HFFc6 (cell line): ENCODE results near the gene ZNF581. TPM values are rescaled to one million over a fixed set of nuclear protein-coding genes. Genes with fewer than 3 reads are reported as not detected.

Experiments used
- DNase-seq: peaks from one replicate; pipeline ENCODE4 v3.0.0-alpha.2; 2018
- H3K27ac Mint-ChIP-seq: 2 replicates; pipeline ENCODE4 v1.8.0; 2020; ENCODE audit warnings: mild to moderate bottlenecking, mixed read lengths
- H3K27me3 Mint-ChIP-seq: 2 replicates; pipeline ENCODE4 v1.8.0; 2021; ENCODE audit warnings: mild to moderate bottlenecking, moderate library complexity, mixed read lengths; ENCODE audit not compliant: insufficient read depth
- H3K36me3 Mint-ChIP-seq: 2 replicates; pipeline ENCODE4 v1.8.0; 2021; ENCODE audit warnings: low read depth, mixed read lengths
- H3K4me1 Mint-ChIP-seq: 2 replicates; pipeline ENCODE4 v1.8.0; 2020; ENCODE audit warnings: low read depth, mixed read lengths
- H3K4me3 Mint-ChIP-seq: 2 replicates; pipeline ENCODE4 v1.8.0; 2020; ENCODE audit warnings: mild to moderate bottlenecking, moderate library complexity, mixed read lengths
- H3K9me3 Mint-ChIP-seq: 2 replicates; pipeline ENCODE4 v1.8.0; 2020; ENCODE audit warnings: mild to moderate bottlenecking, mixed read lengths
- CTCF ChIP-seq: fragments of 200-600 bp; sonication (generic); IDR thresholded peaks from 2 replicates; pipeline ENCODE4 v1.5.0; 2021; ENCODE audit warnings: antibody characterized with exemption, mild to moderate bottlenecking
- total RNA-seq, 6 experiments: library from RNA; stranded (reverse); fragmentation: NEBNext Ultra II Directional; extraction: Animal tissue kit (Norgen Biotek cat#: 25700); gene quantifications; 2 replicates in 1 of 6; 3 replicates in 5 of 6; pipeline ENCODE4 v1.2.3, GENCODE V29; 2021

Gene ZNF581
- total RNA-seq, 6 experiments from 2014 or later = 20.1 to 25.8 (median 21.9) TPM

GRCh38 chr19:55606471-55606787 lies 37.0 kb upstream of the ZNF581 start:
- H3K4me1 Mint-ChIP-seq = peaks cover 37% of the 10 kb centered on the region
- no peak; the same call in 1 of the 2 replicates for TF ChIP-seq CTCF
- peak overlapping the region; percentile 90 for H3K27ac Mint-ChIP-seq
- peaks cover 7% of the 10 kb centered on the region for H3K9me3 Mint-ChIP-seq
- H3K27me3 Mint-ChIP-seq = peaks cover 1% of the 10 kb centered on the region
- H3K36me3 Mint-ChIP-seq = peaks cover 45% of the 10 kb centered on the region
- DNase-seq = no peak
- peak overlapping the region; percentile 93 for H3K4me3 Mint-ChIP-seq

DNA sequence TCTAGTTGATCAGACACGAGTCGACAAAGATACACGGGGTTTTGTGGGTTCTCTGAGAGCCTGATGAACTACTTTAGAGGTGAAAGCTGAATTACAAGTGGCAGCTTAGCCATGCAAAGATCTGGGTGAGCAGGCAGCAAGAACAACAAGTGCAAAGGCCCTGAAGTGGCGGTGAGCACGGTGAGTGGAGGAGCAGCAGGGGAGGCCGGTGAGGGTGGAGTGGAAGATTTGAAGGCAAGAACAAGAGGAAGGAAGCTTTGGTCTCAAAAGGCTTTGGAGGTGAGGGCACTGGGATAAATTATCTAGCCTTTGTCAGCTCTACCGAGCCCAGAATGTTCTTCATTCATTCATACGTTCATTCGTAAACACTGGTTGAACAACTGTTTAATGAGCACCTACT lies 36.6 kb upstream of the ZNF581 start:
- DNase-seq = no peak
- Mint-ChIP-seq H3K27ac (peak overlapping the region; percentile 90), H3K4me3 (peak overlapping the region; percentile 93), H3K27me3 (peaks cover 1% of the 10 kb centered on the region), H3K9me3 (peaks cover 7% of the 10 kb centered on the region), H3K36me3 (peaks cover 45% of the 10 kb centered on the region), H3K4me1 (peaks cover 34% of the 10 kb centered on the region)
- TF ChIP-seq CTCF = no peak

DNA sequence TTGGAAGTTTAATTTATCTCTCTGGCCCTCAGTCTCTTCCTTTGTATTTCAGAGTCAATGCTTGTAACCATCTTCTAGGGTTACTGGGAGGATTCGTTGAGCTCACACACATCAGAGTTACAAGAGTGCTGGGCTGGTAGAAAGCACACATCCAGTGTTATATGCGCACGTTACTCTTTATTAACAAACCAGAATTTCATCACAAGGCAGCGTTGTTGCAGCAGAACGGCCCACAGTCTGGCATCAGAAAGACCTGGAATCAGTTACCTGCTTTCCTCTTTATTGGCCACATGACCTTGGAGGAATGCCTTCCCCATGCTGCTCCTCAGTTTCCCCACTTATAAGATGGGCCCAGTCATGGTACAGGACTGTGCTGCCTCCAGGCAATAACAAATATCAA lies 34.1 kb upstream of the ZNF581 start:
- Mint-ChIP-seq H3K27me3 (peaks cover 1% of the 10 kb centered on the region), H3K9me3 (peaks cover 7% of the 10 kb centered on the region), H3K4me3 (no peak overlapping the region), H3K4me1 (peaks cover 32% of the 10 kb centered on the region), H3K27ac (no peak overlapping the region), H3K36me3 (peaks cover 46% of the 10 kb centered on the region)
- DNase-seq = no peak
- no peak for TF ChIP-seq CTCF

- Mint-ChIP-seq H3K4me3 (no peak overlapping the region), H3K9me3 (peaks cover 7% of the 10 kb centered on the region), H3K27me3 (peaks cover 1% of the 10 kb centered on the region; the same call in 1 of the 2 replicates), H3K4me1 (peaks cover 23% of the 10 kb centered on the region), H3K27ac (no peak overlapping the region), H3K36me3 (peaks cover 45% of the 10 kb centered on the region)
- no peak for TF ChIP-seq CTCF
- DNase-seq = no peak
These were observed 32.0 kb upstream of the ZNF581 start for GRCh38 chr19:55611300-55611982.

DNA sequence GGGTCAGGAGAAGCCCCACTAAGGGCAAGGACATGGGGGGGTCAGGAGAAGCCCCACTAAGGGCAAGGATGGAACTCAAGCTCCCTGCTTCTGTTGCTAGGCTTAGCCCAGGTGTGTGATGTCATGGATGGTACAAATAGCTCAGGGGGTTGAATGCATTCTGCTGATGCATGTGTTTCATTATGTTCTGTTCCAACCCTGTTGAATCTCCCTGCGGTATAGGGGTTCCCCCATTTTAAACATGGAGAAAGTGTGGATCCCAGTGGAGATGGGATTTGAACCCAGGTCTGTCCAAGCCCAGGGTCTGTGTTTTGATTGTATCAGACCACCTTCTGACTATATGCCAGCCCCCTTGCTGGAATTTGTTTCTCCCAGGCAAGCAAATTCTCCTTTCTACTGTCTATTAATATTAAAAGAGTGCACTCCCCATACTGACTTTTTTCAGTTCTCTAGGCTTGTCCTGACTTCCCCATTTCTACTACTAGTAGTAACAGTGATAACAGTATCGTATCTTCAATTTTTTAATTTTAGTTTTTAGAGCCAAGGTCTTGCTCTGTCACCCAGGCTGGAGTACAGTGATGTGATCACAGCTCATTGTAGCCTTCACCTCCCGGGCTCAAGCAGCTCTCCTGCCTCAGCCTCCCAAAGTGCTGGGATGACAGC lies 31.3 kb upstream of the ZNF581 start:
- H3K9me3 Mint-ChIP-seq = peaks cover 7% of the 10 kb centered on the region

More for the DNA sequence above, 31.3 kb upstream of the ZNF581 start:
- Mint-ChIP-seq H3K27me3 (peaks cover 1% of the 10 kb centered on the region; the same call in 1 of the 2 replicates), H3K4me1 (peaks cover 16% of the 10 kb centered on the region), H3K36me3 (peaks cover 39% of the 10 kb centered on the region), H3K4me3 (no peak overlapping the region), H3K27ac (no peak overlapping the region)
- TF ChIP-seq CTCF = no peak
- no peak for DNase-seq
